GM10266 (cell line): ENCODE measurements around the gene PLAAT2.

Source experiments
- DNase-seq: peaks from one replicate; pipeline ENCODE4 v3.0.0; 2012; ENCODE audit errors: extremely low spot score
- TF ChIP-seq, protein P1 (sequence below): IDR thresholded peaks from 2 replicates; pipeline ENCODE4 v1.5.1; 2012; ENCODE audit warnings: mild to moderate bottlenecking, low read depth; ENCODE audit not compliant: control insufficient read depth, insufficient read depth; ENCODE audit errors: missing control alignments

The PLAAT2 gene

DNA sequence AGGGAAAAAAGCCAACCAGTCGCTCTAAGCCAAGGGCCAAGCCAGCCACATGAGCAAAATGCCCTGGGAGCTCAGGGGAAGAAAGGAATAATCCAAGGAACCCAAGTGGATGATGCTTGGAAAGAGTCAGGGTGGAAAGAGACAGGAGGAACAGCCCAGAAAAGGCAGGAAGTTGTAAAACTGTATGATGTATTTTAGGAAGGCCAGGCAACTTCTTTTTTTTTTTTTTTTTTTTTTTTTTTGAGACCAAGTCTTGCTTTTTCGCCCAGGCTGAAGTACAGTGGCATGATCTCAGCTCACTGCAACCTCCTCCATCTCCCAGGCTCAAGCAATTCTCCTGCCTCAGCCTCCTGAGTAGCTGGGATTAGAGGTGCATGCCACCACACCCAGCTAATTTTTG is 55.7 kb downstream of the PLAAT2 start:
- no peak for DNase-seq
- TF ChIP-seq, protein P1, sequence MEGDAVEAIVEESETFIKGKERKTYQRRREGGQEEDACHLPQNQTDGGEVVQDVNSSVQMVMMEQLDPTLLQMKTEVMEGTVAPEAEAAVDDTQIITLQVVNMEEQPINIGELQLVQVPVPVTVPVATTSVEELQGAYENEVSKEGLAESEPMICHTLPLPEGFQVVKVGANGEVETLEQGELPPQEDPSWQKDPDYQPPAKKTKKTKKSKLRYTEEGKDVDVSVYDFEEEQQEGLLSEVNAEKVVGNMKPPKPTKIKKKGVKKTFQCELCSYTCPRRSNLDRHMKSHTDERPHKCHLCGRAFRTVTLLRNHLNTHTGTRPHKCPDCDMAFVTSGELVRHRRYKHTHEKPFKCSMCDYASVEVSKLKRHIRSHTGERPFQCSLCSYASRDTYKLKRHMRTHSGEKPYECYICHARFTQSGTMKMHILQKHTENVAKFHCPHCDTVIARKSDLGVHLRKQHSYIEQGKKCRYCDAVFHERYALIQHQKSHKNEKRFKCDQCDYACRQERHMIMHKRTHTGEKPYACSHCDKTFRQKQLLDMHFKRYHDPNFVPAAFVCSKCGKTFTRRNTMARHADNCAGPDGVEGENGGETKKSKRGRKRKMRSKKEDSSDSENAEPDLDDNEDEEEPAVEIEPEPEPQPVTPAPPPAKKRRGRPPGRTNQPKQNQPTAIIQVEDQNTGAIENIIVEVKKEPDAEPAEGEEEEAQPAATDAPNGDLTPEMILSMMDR, result no peak

DNA sequence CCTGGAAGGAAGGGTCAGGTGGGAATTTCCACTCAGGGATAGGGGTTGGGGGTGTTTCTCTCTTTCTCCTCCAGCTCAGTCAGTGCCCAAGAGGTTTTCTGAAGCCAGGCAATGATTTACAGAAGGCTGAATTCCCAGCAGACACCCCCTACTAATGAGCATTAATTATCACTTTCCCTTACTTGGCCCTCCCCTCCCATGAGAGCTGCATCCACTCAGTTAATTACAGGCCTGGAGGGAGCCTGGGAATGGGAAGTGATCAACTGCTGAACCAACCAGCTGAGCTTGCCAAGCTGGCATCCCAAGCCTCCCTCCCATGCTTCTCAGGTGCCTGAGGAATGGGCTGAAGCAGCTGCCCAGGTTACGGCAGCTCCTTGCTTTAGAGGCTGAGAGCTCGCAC is 56.3 kb downstream of the PLAAT2 start:
- TF ChIP-seq, protein P1, result no peak
- DNase-seq, result no peak

DNA sequence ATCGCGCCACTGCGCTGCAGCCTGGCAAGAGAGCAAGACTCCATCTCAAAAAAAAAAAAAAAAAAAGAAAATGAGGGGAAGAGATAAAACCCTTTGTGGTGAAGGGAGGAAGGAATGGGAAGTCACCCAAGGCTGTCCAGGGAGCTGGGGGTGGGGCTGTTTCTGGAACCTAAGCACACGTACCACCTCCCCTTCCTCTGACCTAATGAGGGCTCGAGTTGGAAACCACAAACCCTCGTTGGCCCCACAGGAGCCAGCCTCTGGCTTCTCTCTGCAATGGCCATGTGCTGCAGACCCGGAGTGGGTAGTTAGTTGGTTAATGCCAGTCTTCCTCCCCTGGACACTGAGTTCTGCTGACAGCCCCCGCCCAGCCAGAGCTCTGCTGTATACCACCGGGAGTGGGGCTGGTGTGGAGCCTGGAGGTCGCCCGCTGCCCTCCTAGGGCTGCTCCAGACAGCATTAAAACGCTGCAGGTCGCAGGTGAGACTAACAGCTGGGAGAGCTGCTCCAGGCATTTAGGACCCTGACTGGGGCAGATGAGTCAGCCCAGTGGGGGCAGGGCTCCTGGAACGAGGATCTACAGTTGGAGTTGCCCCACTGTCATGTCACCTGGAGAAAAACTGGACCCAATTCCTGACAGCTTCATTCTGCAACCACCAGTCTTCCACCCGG is 57.2 kb downstream of the PLAAT2 start, which contains the start of gene LGALS12:
TSS of gene LGALS12 (plus strand) at position 228 of the 672 bp plus-strand sequence. CDS start at position 603, 375 bp downstream.
- peak; percentile 7 for DNase-seq
- TF ChIP-seq, protein P1, result no peak

DNA sequence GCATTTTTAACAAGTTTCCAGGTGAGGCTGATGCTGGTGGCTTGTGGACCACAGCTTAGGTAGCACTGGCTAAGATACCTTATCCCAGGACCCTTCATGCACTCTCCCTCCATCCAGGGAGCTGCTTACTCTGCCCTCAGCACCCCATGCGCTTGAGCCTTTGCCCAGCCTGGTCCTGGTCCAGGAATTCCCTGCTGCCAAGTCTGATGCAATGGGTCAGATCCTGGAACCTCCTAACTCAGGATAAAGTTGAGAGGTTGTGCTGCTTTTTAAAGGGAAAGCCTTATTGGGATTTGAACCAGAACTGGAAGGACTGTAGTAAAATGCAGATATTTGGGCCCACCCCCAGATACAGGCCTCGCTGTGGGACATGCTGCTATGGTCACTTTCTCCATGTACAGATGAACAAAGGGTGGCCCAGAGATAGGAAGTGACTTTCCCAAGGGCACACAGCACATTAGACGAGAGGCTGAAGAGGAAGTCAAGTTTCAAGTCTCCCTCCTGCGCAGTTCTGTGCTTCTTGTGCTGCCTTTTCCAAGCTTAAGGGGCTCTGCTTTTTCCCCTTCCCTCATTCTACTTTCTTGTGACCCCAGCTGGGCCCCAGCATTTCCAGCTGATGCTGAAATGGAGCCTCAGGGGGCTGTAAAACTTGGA is 58.1 kb downstream of the PLAAT2 start:
- TF ChIP-seq, protein P1, result no peak
- DNase-seq, result peak; percentile 2

DNA sequence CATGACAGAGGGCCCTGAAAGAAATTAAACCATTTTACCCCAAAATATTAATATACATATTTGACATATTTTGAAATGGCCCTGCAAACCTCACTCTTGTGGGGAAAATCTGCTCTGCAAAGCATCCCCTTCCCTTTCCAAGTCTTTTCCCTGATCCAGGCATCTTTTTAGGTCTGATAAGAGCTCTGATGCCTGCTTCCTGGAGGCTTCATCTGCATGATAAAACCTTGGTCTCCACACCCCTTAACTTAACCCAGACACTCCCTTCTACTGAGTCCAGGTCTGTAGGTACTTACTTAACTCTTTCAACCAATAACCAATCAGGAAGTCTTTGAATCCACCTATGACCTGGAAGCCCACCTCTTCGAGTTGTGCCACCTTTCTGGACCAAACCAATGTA is 59.1 kb downstream of the PLAAT2 start:
- DNase-seq, result no peak
- TF ChIP-seq, protein P1, result no peak

DNA sequence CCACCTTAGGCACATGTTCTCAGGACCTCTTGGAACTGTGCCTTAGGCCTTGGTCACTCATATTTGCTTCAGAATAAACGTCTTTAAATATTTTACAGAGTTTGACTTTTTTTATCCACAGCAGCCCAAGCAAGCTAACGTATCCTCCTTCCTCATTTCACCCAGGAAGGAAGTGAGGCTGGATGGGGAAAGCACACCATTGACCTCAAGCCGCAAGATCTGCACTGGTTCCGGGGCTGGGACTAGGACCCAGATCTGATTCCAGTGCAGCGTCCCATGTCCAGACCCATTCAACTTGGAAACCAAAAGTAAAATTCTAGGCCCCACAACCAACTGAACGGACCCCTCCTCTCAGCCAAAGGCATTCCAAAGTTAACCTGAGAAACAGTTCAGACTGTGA is 59.7 kb downstream of the PLAAT2 start:
- no peak for DNase-seq
- TF ChIP-seq, protein P1, result no peak
